Adipocyte (in vitro differentiated cells): Measurements from ENCODE around the gene TRMT112.
"Not testable (repeated sequence)": the region's sequence is repeated elsewhere in the genome, so short reads cannot be mapped to it uniquely, and the experiment has no call there.

ENCODE experiments used
- DNase-seq: peaks from one replicate; pipeline ENCODE4 v3.0.0-alpha.2; 2015; ENCODE audit warnings: low read depth
- H3K27me3 ChIP-seq: replicated peaks from 2 replicates; pipeline ENCODE4 v1.7.0; 2013; ENCODE audit warnings: mild to moderate bottlenecking, low read length, moderate library complexity; ENCODE audit not compliant: control insufficient read depth, insufficient read depth
- H3K36me3 ChIP-seq: 2 replicates; pipeline ENCODE4 v1.7.0; 2013; ENCODE audit warnings: low read length, mild to moderate bottlenecking, moderate library complexity; ENCODE audit not compliant: control insufficient read depth, insufficient read depth, severe bottlenecking
- H3K4me1 ChIP-seq: 2 replicates; pipeline ENCODE4 v1.7.0; 2013; ENCODE audit warnings: mild to moderate bottlenecking, low read length, moderate library complexity; ENCODE audit not compliant: control insufficient read depth, insufficient read depth
- H3K4me3 ChIP-seq: 2 replicates; pipeline ENCODE4 v1.7.0; 2013; ENCODE audit warnings: mild to moderate bottlenecking, low read length, moderate library complexity
- H3K9ac ChIP-seq: 2 replicates; pipeline ENCODE4 v1.7.0; 2013; ENCODE audit warnings: mild to moderate bottlenecking, low read length, moderate library complexity
- H3K9me3 ChIP-seq: 2 replicates; pipeline ENCODE4 v1.7.0; 2013; ENCODE audit warnings: mild to moderate bottlenecking, low read length, moderate library complexity; ENCODE audit not compliant: control insufficient read depth

Gene TRMT112

GRCh38 chr11:64315667-64316526 is 1.5 kb downstream of the TRMT112 start:
- DNase-seq, H3K9me3 ChIP-seq: not testable (repeated sequence)

GRCh38 chr11:64314805-64315561 is 2.4 kb downstream of the TRMT112 start:
- Histone ChIP-seq H3K9ac (peak overlapping the region; percentile 87), H3K4me1 (peaks cover 41% of the 10 kb centered on the region), H3K9me3 (no peaks in the 10 kb centered on the region), H3K27me3 (no peaks in the 10 kb centered on the region), H3K36me3 (peaks cover 22% of the 10 kb centered on the region), H3K4me3 (peak overlapping the region; percentile 75)
- no peak for DNase-seq

More at GRCh38 chr11:64315667-64316526, 1.5 kb downstream of the TRMT112 start:
- not testable (repeated sequence) for H3K27me3 ChIP-seq
- peaks cover 41% of the 10 kb centered on the region for H3K4me1 ChIP-seq
- peaks cover 24% of the 10 kb centered on the region for H3K36me3 ChIP-seq
- H3K9ac ChIP-seq = peak overlapping the region; percentile 93
- H3K4me3 ChIP-seq = peak overlapping the region; percentile 91

- Histone ChIP-seq H3K9me3 (no peaks in the 10 kb centered on the region), H3K36me3 (peaks cover 22% of the 10 kb centered on the region), H3K4me1 (peaks cover 35% of the 10 kb centered on the region), H3K27me3 (no peaks in the 10 kb centered on the region), H3K4me3 (peak overlapping the region; percentile 75), H3K9ac (peak overlapping the region; percentile 87)
- no peak for DNase-seq
Observed at GRCh38 chr11:64314146-64314804, 3.1 kb downstream of the TRMT112 start.

- H3K4me3 ChIP-seq = peak overlapping the region; percentile 75
- H3K9ac ChIP-seq = peak overlapping the region; percentile 87
- peaks cover 22% of the 10 kb centered on the region for H3K36me3 ChIP-seq
- H3K4me1 ChIP-seq = peaks cover 30% of the 10 kb centered on the region
- no peaks in the 10 kb centered on the region for H3K9me3 ChIP-seq
- no peak for DNase-seq
- no peaks in the 10 kb centered on the region for H3K27me3 ChIP-seq
Observed at GRCh38 chr11:64313491-64314145, 3.7 kb downstream of the TRMT112 start.

- no peaks in the 10 kb centered on the region for H3K9me3 ChIP-seq
- peaks cover 30% of the 10 kb centered on the region for H3K4me1 ChIP-seq
- DNase-seq = no peak
- peak overlapping the region; percentile 75 for H3K4me3 ChIP-seq
- H3K9ac ChIP-seq = peak overlapping the region; percentile 87
- H3K36me3 ChIP-seq = peaks cover 22% of the 10 kb centered on the region
- no peaks in the 10 kb centered on the region for H3K27me3 ChIP-seq
Observed at GRCh38 chr11:64312947-64313346, 4.4 kb downstream of the TRMT112 start.

GRCh38 chr11:64307795-64308194 is 9.6 kb downstream of the TRMT112 start:
- H3K9ac ChIP-seq, H3K36me3 ChIP-seq, H3K4me3 ChIP-seq, H3K9me3 ChIP-seq, H3K27me3 ChIP-seq, DNase-seq: not testable (repeated sequence)
- peaks cover 16% of the 10 kb centered on the region for H3K4me1 ChIP-seq

- peak; percentile 31 for DNase-seq
- peak overlapping the region; percentile 93 for H3K4me3 ChIP-seq
- peaks cover 14% of the 10 kb centered on the region for H3K4me1 ChIP-seq
Observed at GRCh38 chr11:64306876-64307622, 10.3 kb downstream of the TRMT112 start.

GRCh38 chr11:64306563-64306875 is 10.8 kb downstream of the TRMT112 start:
- Histone ChIP-seq H3K4me3 (peak overlapping the region; percentile 93), H3K36me3 (no peaks in the 10 kb centered on the region), H3K9ac (peak overlapping the region; percentile 92), H3K4me1 (peaks cover 14% of the 10 kb centered on the region), H3K9me3 (no peaks in the 10 kb centered on the region), H3K27me3 (no peaks in the 10 kb centered on the region)
- no peak for DNase-seq

More at GRCh38 chr11:64306876-64307622, 10.3 kb downstream of the TRMT112 start:
- Histone ChIP-seq H3K36me3 (no peaks in the 10 kb centered on the region), H3K9ac (peak overlapping the region; percentile 92), H3K9me3 (no peaks in the 10 kb centered on the region), H3K27me3 (no peaks in the 10 kb centered on the region)

GRCh38 chr11:64305691-64306562 is 11.4 kb downstream of the TRMT112 start:
- peak; percentile 37 for DNase-seq

More at GRCh38 chr11:64305691-64306562, 11.4 kb downstream of the TRMT112 start:
- peaks cover 14% of the 10 kb centered on the region for H3K4me1 ChIP-seq
- no peaks in the 10 kb centered on the region for H3K27me3 ChIP-seq
- peak overlapping the region; percentile 92 for H3K9ac ChIP-seq
- peak overlapping the region; percentile 93 for H3K4me3 ChIP-seq
- no peaks in the 10 kb centered on the region for H3K9me3 ChIP-seq
- H3K36me3 ChIP-seq = no peaks in the 10 kb centered on the region
